Measurements from ENCODE around the gene MOSMO. TPM values are rescaled to one million over a fixed set of nuclear protein-coding genes. Genes with fewer than 3 reads are reported as not detected.

Gene MOSMO
- total and polyA plus RNA-seq, 2 donors (not counting 3 experiments of a cell fraction or from before 2014, with no cell fraction given) = 15.9 to 22.0 TPM

DNA sequence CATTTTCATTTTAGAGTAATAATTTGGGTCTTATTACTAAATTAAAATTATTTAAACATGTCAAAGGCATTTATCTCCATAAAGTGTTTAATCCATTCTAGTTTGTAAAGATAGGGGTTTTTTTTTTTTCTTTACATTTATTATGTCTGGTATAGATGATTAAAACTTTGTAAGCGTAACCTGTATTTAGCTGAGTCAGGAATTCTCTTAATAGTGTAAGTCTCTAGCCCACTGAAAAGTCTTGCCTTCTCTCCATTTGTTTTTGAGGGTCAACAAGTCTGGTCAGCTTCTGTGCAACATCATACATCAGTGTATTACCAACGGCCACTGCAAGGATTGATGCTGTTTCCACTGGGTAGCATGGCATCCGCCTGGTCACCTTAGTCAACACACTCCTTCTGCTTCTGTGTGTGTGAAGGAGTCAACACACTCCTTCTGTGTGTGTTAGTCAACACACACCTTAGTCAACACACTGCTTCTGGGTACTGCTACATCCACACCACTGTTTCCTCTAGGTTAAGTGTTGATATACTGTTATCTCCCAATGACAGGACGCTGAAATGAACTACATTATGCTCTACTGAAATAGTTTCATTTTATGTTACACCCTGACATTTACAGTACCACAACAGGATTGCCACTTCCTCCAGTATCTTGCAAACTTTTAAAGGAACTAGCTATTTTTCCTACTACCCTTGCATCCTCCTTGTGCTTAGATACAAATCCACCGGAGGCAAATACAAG, 47.1 kb downstream of the MOSMO start:
- peaks cover 8% of the 10 kb centered on the region for H3K4me1 ChIP-seq (ENCODE audit: control insufficient read depth, extremely low read depth, insufficient read depth, low read length)
- intact Hi-C loops (cut with micrococcal nuclease) = loop anchor here (2.0 kb wide), 1 partner anchor 14 kb away; no protein-coding TSS in a partner anchor

GRCh38 chr16:22055881-22056280, 48.0 kb downstream of the MOSMO start:
- TF ChIP-seq CTCF (IDR thresholded peaks at IDR 0.05; ENCODE audit: extremely low read depth in 1 of 2, insufficient read depth in 1 of 2, low read depth in 1 of 2, low read length in 2 of 2) (peak in 1 of 2 donors; percentile 8), POLR2A (IDR thresholded peaks at IDR 0.05; ENCODE audit: low read depth, low read length) (no peak)
- Histone ChIP-seq H3K79me2 (ENCODE audit: control insufficient read depth, insufficient read depth, low read length) (peaks cover 79% of the 10 kb centered on the region), H3K4me2 (ENCODE audit: insufficient read depth, low read length) (no peak overlapping the region), H3K9me1 (replicated peaks; ENCODE audit: control insufficient read depth, extremely low read depth, insufficient read depth, low read length) (no peaks in the 10 kb centered on the region), H3K36me3 (ENCODE audit: control insufficient read depth in 2 of 2, extremely low read depth in 1 of 2, insufficient read depth in 2 of 2, low read length in 2 of 2) (peaks cover 0 to 2% of the 10 kb centered on the region in 2 experiments), H4K20me1 (replicated peaks; ENCODE audit: control insufficient read depth, extremely low read depth, insufficient read depth, low read length) (no peaks in the 10 kb centered on the region), H3K9me3 (replicated peaks; ENCODE audit: control insufficient read depth, insufficient read depth, low read length) (no peaks in the 10 kb centered on the region), H3K9ac (replicated peaks; ENCODE audit: extremely low read depth, insufficient read depth, low read length) (no peak overlapping the region), H3K4me3 (replicated peaks in 1 of 3; ENCODE audit: insufficient read depth in 1 of 3, low read depth in 1 of 3, low read length in 3 of 3) (no peak overlapping the region), H2AFZ (ENCODE audit: low read depth, low read length) (no peak overlapping the region), H3K27me3 (ENCODE audit: control insufficient read depth in 2 of 2, insufficient read depth in 2 of 2, low read length in 2 of 2) (no peaks in the 10 kb centered on the region), H3K27ac (ENCODE audit: insufficient read depth, low read depth, low read length) (no peak overlapping the region), H3K4me1 (ENCODE audit: control insufficient read depth, extremely low read depth, insufficient read depth, low read length) (peaks cover 7% of the 10 kb centered on the region)
- FAIRE-seq = no peak
- intact Hi-C loops (cut with micrococcal nuclease) = loop anchor here (2.0 kb wide), 1 partner anchor 13 kb away; no protein-coding TSS in a partner anchor
- POLR2A ChIA-PET = no interaction called here
- no peak for DNase-seq (ENCODE audit: low read depth, low spot score)
- no TSS peak for BruUV-seq (replicated peaks)
- dilution Hi-C loops (cut with MboI; ENCODE audit: extremely low pct_ligation_motif_present, low sequenced_read_pairs) = no loop called here
- CTCF ChIA-PET = interaction anchor here (0.8 to 2.9 kb wide), 6 partner anchors 9 to 133 kb away, joined by 3 to 24 read pairs (median 4); partner anchors contain the start of gene MOSMO

More for the DNA sequence above, 47.1 kb downstream of the MOSMO start:
- H3K9me3 ChIP-seq (replicated peaks; ENCODE audit: control insufficient read depth, insufficient read depth, low read length) = no peaks in the 10 kb centered on the region
- H3K9ac ChIP-seq (replicated peaks; ENCODE audit: extremely low read depth, insufficient read depth, low read length) = no peak overlapping the region
- H3K79me2 ChIP-seq (ENCODE audit: control insufficient read depth, insufficient read depth, low read length) = peaks cover 81% of the 10 kb centered on the region
- no peak overlapping the region for H3K27ac ChIP-seq (ENCODE audit: insufficient read depth, low read depth, low read length)
- H3K4me2 ChIP-seq (ENCODE audit: insufficient read depth, low read length) = no peak overlapping the region
- no peaks in the 10 kb centered on the region for H4K20me1 ChIP-seq (replicated peaks; ENCODE audit: control insufficient read depth, extremely low read depth, insufficient read depth, low read length)
- no peaks in the 10 kb centered on the region for H3K27me3 ChIP-seq (ENCODE audit: control insufficient read depth in 2 of 2, insufficient read depth in 2 of 2, low read length in 2 of 2)
- CTCF ChIA-PET = interaction anchor here (0.8 to 2.9 kb wide), 4 partner anchors 10 to 48 kb away, joined by 3 to 24 read pairs (median 4); partner anchors contain the start of gene MOSMO
- dilution Hi-C loops (cut with MboI; ENCODE audit: extremely low pct_ligation_motif_present, low sequenced_read_pairs) = no loop called here
- POLR2A ChIA-PET = no interaction called here
- DNase-seq (ENCODE audit: low read depth, low spot score) = no peak
- H3K9me1 ChIP-seq (replicated peaks; ENCODE audit: control insufficient read depth, extremely low read depth, insufficient read depth, low read length) = no peaks in the 10 kb centered on the region
- no peak for TF ChIP-seq EZH2 (IDR thresholded peaks at IDR 0.05; ENCODE audit: borderline replicate concordance, low read depth, low read length, severe bottlenecking)
- no peak for TF ChIP-seq POLR2AphosphoS5 (IDR thresholded peaks at IDR 0.05; ENCODE audit: insufficient read depth, low read depth, low read length)
- TF ChIP-seq, protein P1, sequence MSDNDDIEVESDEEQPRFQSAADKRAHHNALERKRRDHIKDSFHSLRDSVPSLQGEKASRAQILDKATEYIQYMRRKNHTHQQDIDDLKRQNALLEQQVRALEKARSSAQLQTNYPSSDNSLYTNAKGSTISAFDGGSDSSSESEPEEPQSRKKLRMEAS (IDR thresholded peaks at IDR 0.05; ENCODE audit: insufficient read depth, insufficient read length) = no peak
- TF ChIP-seq FOS (IDR thresholded peaks at IDR 0.05; ENCODE audit: borderline replicate concordance, insufficient read depth, low read length) = no peak
- TF ChIP-seq MYC (IDR thresholded peaks at IDR 0.05; ENCODE audit: low read depth, low read length) = no peak
- FAIRE-seq = no peak
- peaks cover 0 to 2% of the 10 kb centered on the region in 2 experiments for H3K36me3 ChIP-seq (ENCODE audit: control insufficient read depth in 2 of 2, extremely low read depth in 1 of 2, insufficient read depth in 2 of 2, low read length in 2 of 2)
- H2AFZ ChIP-seq (ENCODE audit: low read depth, low read length) = no peak overlapping the region
- H3K4me3 ChIP-seq (replicated peaks in 1 of 3; ENCODE audit: insufficient read depth in 1 of 3, low read depth in 1 of 3, low read length in 3 of 3) = no peak overlapping the region
- no TSS peak for BruUV-seq (replicated peaks)

All from endothelial cell of umbilical vein (primary cell).